ENCODE data around the gene UCP2.
"Not testable (repeated sequence)": the region's sequence is repeated elsewhere in the genome, so short reads cannot be mapped to it uniquely, and the experiment has no call there.

Gene UCP2

GRCh38 chr11:73991471-73992006, 8.9 kb upstream of the UCP2 start:
- H3K4me3 ChIP-seq (replicated peaks; ENCODE audit: low read depth, low read length) = no peak overlapping the region
- no peak for TF ChIP-seq CTCF (IDR thresholded peaks at IDR 0.05; ENCODE audit: low read length, missing control alignments)
- DNase-seq (ENCODE audit: low read depth) = no peak

- no peak for TF ChIP-seq CTCF (IDR thresholded peaks at IDR 0.05; ENCODE audit: low read length, missing control alignments)
- DNase-seq (ENCODE audit: low read depth) = no peak
These were observed 8.1 kb upstream of the UCP2 start for GRCh38 chr11:73990730-73991129.

GRCh38 chr11:73989156-73989555, 6.5 kb upstream of the UCP2 start:
- no peak for TF ChIP-seq CTCF (IDR thresholded peaks at IDR 0.05; ENCODE audit: low read length, missing control alignments)
- no peak for DNase-seq (ENCODE audit: low read depth)
- H3K4me3 ChIP-seq (replicated peaks; ENCODE audit: low read depth, low read length) = no peak overlapping the region

More at GRCh38 chr11:73990730-73991129, 8.1 kb upstream of the UCP2 start:
- H3K4me3 ChIP-seq (replicated peaks; ENCODE audit: low read depth, low read length) = no peak overlapping the region

- TF ChIP-seq CTCF (IDR thresholded peaks at IDR 0.05; ENCODE audit: low read length, missing control alignments) = no peak
- DNase-seq (ENCODE audit: low read depth) = no peak
- H3K4me3 ChIP-seq (replicated peaks; ENCODE audit: low read depth, low read length) = no peak overlapping the region
These were observed 5.6 kb upstream of the UCP2 start for GRCh38 chr11:73988227-73988626.

- not testable (repeated sequence) for DNase-seq (ENCODE audit: low read depth); H3K4me3 ChIP-seq (replicated peaks; ENCODE audit: low read depth, low read length)
These were observed 3.0 kb upstream of the UCP2 start for GRCh38 chr11:73985661-73986060.

GRCh38 chr11:73983741-73984538, 1.3 kb upstream of the UCP2 start:
- TF ChIP-seq CTCF (IDR thresholded peaks at IDR 0.05; ENCODE audit: low read length, missing control alignments) = no peak
- no peak for DNase-seq (ENCODE audit: low read depth)
- peak overlapping the region; percentile 70 for H3K4me3 ChIP-seq (replicated peaks; ENCODE audit: low read depth, low read length)

GRCh38 chr11:73982990-73983740, 522 bp upstream of the UCP2 start:
- peak; percentile 80 for DNase-seq (ENCODE audit: low read depth)
- H3K4me3 ChIP-seq (replicated peaks; ENCODE audit: low read depth, low read length) = peak overlapping the region; percentile 70
- no peak for TF ChIP-seq CTCF (IDR thresholded peaks at IDR 0.05; ENCODE audit: low read length, missing control alignments)
